Measurements from ENCODE around the gene HOXD10.

Gene HOXD10

DNA sequence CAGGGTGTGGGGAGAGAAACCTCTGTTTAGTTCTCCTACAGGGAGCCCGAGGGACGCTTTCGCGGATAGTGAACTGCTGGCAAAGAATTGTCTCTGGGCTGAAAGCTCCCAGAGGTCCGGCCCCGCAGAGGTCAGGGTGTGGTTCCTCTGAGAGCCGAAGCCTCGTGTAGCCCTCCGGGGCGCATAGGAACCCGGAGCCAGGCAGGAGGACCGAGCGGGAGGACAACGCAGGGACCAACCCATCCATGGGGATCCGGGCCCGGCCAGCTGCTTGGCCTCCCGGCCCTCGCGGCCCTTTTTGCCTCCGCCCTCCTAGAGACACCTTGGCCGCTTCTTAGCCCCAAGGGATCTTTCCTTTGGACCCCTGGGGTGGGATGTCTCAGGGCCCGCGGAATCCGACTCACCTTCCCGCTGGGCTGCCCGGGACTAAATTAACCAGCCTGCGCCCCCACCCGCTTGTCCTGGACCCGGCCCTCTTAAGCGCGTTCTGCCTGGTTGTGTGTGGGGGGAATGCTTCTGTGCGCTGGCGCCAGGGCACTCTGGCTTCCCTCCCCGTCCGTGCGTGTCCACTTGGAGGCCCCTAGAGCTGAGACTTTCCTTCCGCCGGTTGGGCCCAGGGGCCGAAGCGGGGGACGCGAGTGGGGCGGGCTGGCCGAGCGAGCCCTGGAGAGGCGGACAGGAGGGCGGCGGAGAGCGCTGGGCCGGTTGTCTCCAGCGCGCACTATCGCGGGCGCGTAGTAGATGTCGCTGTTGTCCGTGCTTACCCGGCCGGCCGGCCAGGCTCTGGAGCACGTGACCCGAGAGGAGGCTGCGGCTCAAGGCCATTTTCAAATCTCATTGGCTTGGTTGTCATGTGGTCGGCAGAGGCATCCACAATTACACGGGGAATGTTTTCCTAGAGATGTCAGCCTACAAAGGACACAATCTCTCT, at the start of gene HOXD10:
HOXD10 (plus strand) TSS at position 896 of the 931 bp plus-strand sequence. CDS start 56 bp downstream, outside the sequence.
- DNase-seq (ENCODE audit: low spot score): no peak

- no peak for DNase-seq (ENCODE audit: low spot score)
Measured at GRCh38 chr2:176067589-176068418, 48.8 kb upstream of the HOXD10 start.

- no peak for DNase-seq (ENCODE audit: low spot score)
Measured at GRCh38 chr2:176068419-176068832, 48.2 kb upstream of the HOXD10 start.

- no peak for DNase-seq (ENCODE audit: low spot score)
Measured at GRCh38 chr2:176071330-176072291, 45.0 kb upstream of the HOXD10 start.

- no peak for DNase-seq (ENCODE audit: low spot score)
Measured at GRCh38 chr2:176072292-176072669, 44.3 kb upstream of the HOXD10 start.

DNA sequence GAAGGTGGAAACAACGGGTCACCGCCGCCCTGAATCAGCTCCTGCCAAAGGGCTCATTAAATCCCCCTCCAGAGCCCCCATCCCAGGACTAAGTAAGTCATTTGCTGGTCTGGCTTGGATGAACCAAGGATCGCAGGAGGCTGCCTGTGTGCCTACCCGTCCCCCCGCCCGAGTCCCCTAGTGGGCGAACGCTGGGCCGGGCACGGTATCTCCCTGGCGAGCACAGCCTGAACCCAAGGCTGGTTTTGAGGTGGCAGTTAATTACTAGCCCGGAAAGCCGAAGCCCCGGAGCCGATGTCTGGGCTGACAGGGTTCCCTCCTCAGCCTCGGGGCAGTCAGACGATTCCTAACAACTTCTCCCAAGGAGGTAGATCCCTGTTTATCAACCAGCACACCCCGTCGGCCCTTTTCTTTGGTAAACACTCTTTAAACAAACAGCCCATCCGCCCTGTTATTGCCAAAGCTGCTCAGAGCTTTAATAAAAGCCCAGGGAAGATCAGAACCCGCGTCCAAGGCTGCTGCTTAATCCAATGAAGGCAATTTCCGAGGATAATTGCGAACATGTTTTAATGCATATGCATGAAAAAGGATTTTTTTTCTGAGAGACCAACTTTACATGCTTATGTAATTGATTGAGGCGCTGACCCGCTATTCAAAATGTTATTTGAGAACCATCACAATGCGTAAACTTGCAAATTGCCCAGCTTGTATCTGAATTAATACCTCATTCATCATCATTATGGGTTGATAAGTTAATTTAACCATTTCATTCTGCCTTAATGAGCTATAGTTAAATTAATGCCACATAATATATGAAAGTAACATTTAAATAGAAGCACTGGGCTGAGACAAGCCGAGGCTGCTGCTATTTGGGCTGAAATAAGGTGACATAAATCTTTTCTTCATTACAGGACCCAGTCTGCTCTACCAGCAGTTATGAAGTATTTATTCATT, 43.4 kb upstream of the HOXD10 start:
- DNase-seq (ENCODE audit: low spot score): no peak

DNA sequence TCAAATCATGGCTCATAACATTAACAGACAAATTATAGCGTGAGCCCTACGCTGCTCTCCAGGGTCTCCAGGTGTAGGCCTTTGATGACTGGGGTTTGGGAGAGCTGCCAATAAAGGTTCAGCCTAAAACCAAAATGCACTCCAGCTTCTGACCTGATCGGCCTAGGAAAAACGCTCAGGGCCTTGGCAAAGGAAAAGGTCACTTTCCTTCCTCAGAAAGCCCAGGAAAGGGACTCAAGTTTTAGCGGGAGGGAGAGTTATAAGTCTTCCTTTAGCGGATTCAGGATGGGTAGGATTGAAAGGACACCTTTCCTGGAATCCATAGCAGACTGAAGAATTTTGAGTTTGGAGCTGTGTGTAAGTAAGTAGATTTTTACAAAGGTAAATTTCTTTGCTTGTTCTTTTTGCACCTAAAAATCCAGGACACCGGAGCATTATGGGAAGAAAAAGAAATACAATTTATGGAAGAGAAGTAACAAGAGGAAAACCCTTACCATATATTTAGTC, 41.6 kb upstream of the HOXD10 start:
- DNase-seq (ENCODE audit: low spot score): no peak

DNA sequence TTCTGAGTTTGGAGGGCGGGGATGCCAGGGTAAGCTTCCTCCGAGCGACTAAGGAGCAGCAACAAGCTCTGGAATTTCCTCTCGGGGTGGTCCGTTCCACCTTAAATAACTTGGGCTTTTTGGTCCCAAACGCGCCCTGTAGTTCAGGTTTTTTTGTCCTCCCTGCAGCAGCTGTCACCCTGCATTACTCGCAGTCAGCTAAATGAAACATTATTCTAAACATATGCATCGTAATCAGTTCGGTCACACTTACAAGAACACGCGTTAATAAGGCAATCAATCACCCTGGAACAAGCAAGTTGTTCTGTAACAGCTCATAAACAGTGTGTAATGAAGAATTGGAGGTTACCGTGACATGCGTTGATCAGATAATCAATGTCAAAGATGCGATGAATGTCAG, 41.1 kb upstream of the HOXD10 start:
- no peak for DNase-seq (ENCODE audit: low spot score)

DNA sequence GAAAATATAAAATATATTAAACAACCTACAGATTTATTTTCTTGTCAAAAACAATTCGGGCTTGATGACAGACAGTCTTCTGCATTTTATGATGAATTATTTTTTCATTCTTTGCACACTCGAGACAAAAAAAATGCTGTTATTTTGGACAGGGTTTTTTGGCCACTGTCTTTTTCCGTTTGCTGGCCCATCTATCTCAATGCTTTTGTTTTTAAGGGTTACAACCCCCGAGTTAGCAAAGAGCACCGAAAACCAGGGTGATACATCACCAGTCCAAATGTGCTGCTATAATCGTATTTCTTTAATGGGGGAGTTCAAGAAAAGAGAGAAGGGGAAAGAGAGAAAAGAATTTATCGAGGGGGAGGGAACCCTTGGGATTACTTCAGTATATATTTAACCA, 40.5 kb upstream of the HOXD10 start:
- DNase-seq (ENCODE audit: low spot score): no peak

DNA sequence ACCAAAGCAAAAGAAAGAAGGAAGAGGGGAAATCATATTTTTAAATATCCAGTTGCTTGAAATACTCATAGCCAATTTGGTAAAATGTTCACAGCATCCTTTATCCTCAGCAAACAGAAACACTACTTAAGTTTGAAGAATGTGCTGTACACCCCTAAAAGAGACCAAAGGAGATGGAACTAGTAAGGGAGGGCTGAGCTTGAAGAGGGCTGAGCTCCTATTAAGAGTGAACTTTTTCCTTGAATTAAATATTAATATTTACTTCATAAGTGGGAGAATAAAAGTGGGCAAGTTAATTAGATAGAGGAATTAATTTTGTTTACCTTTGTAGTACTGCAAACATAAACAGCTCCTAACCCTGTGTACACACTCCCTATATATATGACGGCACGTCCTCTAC, 39.8 kb upstream of the HOXD10 start:
- no peak for DNase-seq (ENCODE audit: low spot score)

DNA sequence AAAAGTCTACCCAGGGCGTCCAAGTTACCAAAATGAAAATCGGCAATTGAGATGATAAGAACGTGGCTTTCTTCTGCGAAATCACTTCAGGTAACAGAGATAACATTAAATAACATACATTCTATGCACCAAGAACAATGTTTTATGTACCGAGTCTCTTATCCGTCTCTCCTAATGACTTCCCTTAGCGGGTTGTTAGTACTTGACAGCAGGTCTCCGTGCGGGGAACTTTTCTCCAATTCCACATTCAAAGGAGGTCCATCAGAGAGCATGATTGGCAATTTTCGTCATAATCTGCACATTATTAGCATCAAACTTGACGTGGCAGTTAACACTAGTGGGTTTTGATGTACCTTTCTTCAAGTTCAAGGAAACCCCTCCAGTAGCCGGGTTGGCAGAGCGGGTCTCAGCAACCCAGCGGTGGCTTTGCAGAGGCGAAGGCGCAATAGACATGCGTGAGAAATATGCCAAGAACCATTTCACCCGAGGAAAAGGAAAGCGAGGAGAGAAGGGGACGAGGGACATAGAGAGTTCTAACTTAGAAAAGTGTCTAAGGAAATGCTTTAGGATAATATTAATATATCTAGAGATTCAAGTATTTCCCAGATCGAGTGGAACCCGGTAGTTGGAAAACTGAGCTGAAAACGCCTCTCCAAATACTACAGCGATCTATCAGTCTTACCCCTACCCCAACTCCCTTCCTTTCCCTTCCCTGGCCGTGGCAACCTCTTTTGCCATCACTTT, 37.9 kb upstream of the HOXD10 start:
- no peak for DNase-seq (ENCODE audit: low spot score)

DNA sequence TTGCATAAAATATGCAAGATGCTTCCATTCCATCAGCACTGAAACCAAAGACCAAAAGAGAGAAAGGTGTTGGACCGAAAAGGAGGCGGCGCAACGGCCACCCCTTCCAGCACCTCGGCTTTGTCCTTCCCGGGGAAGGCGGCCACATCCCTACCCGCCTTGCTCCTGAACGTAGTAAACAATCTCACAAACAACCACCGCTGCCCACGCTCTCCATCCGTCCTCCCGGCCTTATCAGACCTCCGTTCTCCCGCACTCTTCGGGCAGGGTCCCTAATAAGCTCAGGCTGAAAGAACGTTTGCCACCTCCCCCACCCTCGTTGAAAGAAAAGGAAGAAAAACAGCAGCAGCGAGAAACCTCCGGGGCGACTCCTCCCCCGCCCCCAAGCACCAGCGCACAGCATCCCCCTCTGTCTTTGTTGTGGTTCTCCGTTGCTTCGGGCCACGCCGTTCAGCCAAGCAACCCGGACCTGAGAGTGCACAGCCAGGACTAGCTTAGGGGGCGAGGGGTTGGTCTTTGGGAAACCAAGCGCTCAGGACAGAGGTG, 37.2 kb upstream of the HOXD10 start:
- DNase-seq (ENCODE audit: low spot score): no peak

- DNase-seq (ENCODE audit: low spot score): peak; percentile 71
Measured at GRCh38 chr2:176079831-176080539, 36.6 kb upstream of the HOXD10 start.

DNA sequence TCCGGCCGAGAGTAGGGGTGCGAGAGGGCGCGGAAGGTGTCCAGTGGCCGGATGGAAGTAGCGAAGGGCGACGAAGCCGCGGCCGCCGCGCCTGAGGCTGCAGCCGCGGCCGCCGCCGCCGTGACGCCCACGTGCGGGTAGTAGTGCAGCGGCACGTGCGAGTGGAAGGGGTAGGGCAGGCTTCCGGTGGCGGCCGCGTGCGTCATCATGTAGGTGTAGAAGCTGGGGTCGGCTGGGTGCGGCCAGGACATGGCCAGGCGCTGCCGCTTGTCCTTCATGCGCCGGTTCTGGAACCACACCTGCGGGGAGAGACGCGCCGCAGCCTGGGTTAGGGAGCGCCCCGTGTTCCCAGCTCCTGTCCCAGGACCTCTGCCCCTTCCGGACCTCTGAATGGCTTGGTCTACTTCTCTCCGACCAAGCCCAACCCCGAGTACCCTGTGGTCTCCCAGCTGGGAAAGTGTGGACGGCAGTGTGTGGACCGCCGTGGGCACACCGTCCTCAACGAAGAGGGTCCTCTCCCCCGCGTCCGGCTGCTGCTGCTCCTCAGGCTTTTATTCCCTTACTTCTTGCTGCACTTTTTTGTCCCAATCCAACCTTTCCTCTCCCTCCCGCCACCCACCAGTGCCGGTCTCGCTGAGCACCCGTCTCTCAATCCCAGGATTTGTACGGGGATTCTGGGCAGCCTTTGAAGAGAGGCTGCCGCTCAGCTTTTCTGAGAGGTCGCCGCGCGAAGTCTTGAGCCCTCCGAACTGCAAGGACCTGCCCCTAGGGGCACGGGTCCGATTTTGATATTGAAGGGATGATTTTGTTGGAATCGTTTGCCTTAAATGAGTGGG, 35.8 kb upstream of the HOXD10 start:
- no peak for DNase-seq (ENCODE audit: low spot score)

- no peak for DNase-seq (ENCODE audit: low spot score)
Measured at GRCh38 chr2:176081376-176081836, 35.2 kb upstream of the HOXD10 start.

- DNase-seq (ENCODE audit: low spot score): no peak
Measured at GRCh38 chr2:176081837-176082524, 34.6 kb upstream of the HOXD10 start.

- no peak for DNase-seq (ENCODE audit: low spot score)
Measured at GRCh38 chr2:176082525-176082823, 34.1 kb upstream of the HOXD10 start.
